ENCODE results near the gene NOB1. TPM values are rescaled to one million over a fixed set of nuclear protein-coding genes. Genes with fewer than 3 reads are reported as not detected.
A peak's percentile ranks its signal among the peaks of the same experiment; 100 is the strongest.

The NOB1 gene
- total and polyA plus RNA-seq, 9 of the 15 experiments (the other 6 are each of a cell fraction or from before 2014, with no cell fraction given), result 42.4 to 148 (median 116) TPM

GRCh38 chr16:69721441-69721957 is 33.2 kb downstream of the NOB1 start (continued):
- no peak for TF ChIP-seq ZBTB12 (CRISPR knock-in tag; IDR thresholded peaks at IDR 0.05)
- no peak for TF ChIP-seq CREM (IDR thresholded peaks at IDR 0.05; ENCODE audit: low read depth)
- no peak for TF ChIP-seq SUPT5H (IDR thresholded peaks at IDR 0.05)
- no peak for TF ChIP-seq TBP (optimal IDR thresholded peaks at IDR 0.05; ENCODE audit: low read depth, low read length)
- TF ChIP-seq ADNP (tag; IDR thresholded peaks at IDR 0.05), result peak; percentile 48; the same call in 1 of the 2 replicates
- peak; percentile 82 for TF ChIP-seq BCOR (IDR thresholded peaks at IDR 0.05)
- TF ChIP-seq SMARCA5 (IDR thresholded peaks at IDR 0.05), result peak; percentile 58; the same call in 1 of the 2 replicates
- TF ChIP-seq AFF4 (CRISPR knock-in tag; IDR thresholded peaks at IDR 0.05), result no peak
- no peak for TF ChIP-seq NFRKB (IDR thresholded peaks at IDR 0.05; ENCODE audit: low read depth)
- no peak for TF ChIP-seq ZBTB49 (CRISPR knock-in tag; IDR thresholded peaks at IDR 0.05; ENCODE audit: borderline replicate concordance)
- TF ChIP-seq, protein P1, sequence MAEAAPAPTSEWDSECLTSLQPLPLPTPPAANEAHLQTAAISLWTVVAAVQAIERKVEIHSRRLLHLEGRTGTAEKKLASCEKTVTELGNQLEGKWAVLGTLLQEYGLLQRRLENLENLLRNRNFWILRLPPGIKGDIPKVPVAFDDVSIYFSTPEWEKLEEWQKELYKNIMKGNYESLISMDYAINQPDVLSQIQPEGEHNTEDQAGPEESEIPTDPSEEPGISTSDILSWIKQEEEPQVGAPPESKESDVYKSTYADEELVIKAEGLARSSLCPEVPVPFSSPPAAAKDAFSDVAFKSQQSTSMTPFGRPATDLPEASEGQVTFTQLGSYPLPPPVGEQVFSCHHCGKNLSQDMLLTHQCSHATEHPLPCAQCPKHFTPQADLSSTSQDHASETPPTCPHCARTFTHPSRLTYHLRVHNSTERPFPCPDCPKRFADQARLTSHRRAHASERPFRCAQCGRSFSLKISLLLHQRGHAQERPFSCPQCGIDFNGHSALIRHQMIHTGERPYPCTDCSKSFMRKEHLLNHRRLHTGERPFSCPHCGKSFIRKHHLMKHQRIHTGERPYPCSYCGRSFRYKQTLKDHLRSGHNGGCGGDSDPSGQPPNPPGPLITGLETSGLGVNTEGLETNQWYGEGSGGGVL (CRISPR knock-in tag; IDR thresholded peaks at IDR 0.05), result no peak
- TF ChIP-seq STAT6 (CRISPR knock-in tag; IDR thresholded peaks at IDR 0.05), result no peak
- peak in 1 of 2 experiments; percentile 13; a peak in 1 of 4 replicates for TF ChIP-seq SRF (CRISPR knock-in tag; IDR thresholded peaks at IDR 0.05)
- no peak for TF ChIP-seq ELF4 (CRISPR knock-in tag; IDR thresholded peaks at IDR 0.05)
- no peak for TF ChIP-seq NCOR1 (IDR thresholded peaks at IDR 0.05)
- TF ChIP-seq ETS2 (tag; IDR thresholded peaks at IDR 0.05; ENCODE audit: borderline replicate concordance, poor library complexity, severe bottlenecking), result no peak
- TF ChIP-seq ZNF174 (CRISPR knock-in tag; IDR thresholded peaks at IDR 0.05), result no peak

Measured in K562 (cell line).